ENCODE data around the gene THBS3.

Gene THBS3

GRCh38 chr1:155186067-155186793, 21.5 kb downstream of the THBS3 start:
- TF ChIP-seq CTCF (IDR thresholded peaks at IDR 0.05) = no peak
- DNase-seq (ENCODE audit: low spot score) = peak; percentile 56
- Histone ChIP-seq H3K27ac (no peak overlapping the region), H3K4me3 (no peak overlapping the region)

- Histone ChIP-seq H3K27ac (no peak overlapping the region), H3K4me3 (no peak overlapping the region)
- no peak for DNase-seq (ENCODE audit: low spot score)
- no peak for TF ChIP-seq CTCF (IDR thresholded peaks at IDR 0.05)
Measured at GRCh38 chr1:155185783-155186066, 22.0 kb downstream of the THBS3 start.

- Histone ChIP-seq H3K4me3 (no peak overlapping the region), H3K27ac (peak overlapping the region in 1 of 2 donors; percentile 16)
- DNase-seq (ENCODE audit: low spot score) = peak; percentile 74
- TF ChIP-seq CTCF (IDR thresholded peaks at IDR 0.05) = no peak
Measured at GRCh38 chr1:155184835-155185782, 22.6 kb downstream of the THBS3 start.

- DNase-seq (ENCODE audit: low spot score) = no peak
- Histone ChIP-seq H3K4me3 (no peak overlapping the region), H3K27ac (no peak overlapping the region)
- TF ChIP-seq CTCF (IDR thresholded peaks at IDR 0.05) = no peak
Measured at GRCh38 chr1:155184351-155184811, 23.3 kb downstream of the THBS3 start.

GRCh38 chr1:155183775-155184221, 23.9 kb downstream of the THBS3 start:
- H3K4me3 ChIP-seq = no peak overlapping the region
- no peak for DNase-seq (ENCODE audit: low spot score)
- H3K27ac ChIP-seq = no peak overlapping the region
- TF ChIP-seq CTCF (IDR thresholded peaks at IDR 0.05) = no peak

GRCh38 chr1:155182052-155182550, 25.6 kb downstream of the THBS3 start:
- Histone ChIP-seq H3K27ac (no peak overlapping the region), H3K4me3 (no peak overlapping the region)
- TF ChIP-seq CTCF (IDR thresholded peaks at IDR 0.05) = no peak
- peak; percentile 68 for DNase-seq (ENCODE audit: low spot score)

All from coronary artery (tissue), 2 donors.